ENCODE data around the gene CLIP3.

Gene CLIP3

GRCh38 chr19:35996777-35997176 is 35.9 kb downstream of the CLIP3 start:
- no peak for FAIRE-seq
- no peak for DNase-seq (ENCODE audit: insufficient read length)
- no peak for TF ChIP-seq POLR2A (IDR thresholded peaks at IDR 0.05; ENCODE audit: low read depth, low read length)
- TF ChIP-seq POLR2AphosphoS5 (IDR thresholded peaks at IDR 0.05; ENCODE audit: low read depth, low read length) = no peak
- no peak for TF ChIP-seq TAF1 (IDR thresholded peaks at IDR 0.05; ENCODE audit: borderline replicate concordance, low read depth, low read length)

DNA sequence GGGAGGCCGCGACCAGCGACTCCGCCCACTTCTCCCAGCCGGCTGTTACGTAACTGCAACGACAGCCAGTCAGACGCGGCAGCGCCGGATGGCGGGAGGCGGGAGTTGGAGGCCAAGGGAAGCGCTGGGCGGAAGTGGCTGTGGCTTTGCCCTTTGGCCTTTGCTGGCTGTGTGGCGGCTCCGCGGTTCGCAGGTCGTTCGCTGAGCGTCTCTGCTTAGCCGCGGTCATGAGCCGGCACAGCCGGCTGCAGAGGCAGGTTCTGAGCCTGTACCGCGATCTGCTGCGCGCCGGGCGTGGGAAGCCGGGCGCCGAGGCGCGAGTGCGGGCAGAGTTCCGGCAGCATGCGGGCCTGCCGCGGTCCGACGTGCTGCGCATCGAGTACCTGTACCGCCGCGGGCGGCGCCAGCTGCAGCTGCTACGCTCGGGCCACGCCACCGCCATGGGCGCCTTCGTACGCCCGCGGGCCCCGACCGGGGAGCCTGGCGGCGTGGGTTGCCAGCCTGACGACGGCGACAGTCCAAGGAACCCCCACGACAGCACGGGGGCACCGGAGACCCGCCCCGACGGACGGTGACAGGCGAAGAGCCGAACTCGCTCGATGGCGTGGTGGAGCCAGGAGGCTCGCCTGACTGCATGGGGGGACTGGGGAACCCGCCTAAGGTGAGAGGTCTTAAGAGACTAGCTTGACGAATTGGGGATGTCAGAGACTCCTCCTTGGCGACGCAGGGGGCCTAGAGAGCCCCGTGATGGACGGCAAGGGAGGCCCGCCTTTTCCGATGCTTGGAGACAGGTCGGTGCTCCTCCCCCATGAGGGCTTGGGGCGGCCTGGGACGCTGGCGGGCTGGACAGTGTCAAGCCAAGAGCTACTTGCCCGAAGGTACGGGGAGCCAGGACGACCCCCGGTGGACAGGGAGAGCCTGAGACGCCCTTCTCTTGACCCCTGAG is 37.4 kb downstream of the CLIP3 start, which contains the start of gene SDHAF1:
Gene SDHAF1 (plus strand): TSS at position 141 of the 946 bp plus-strand sequence. CDS start 87 bp downstream, at position 228.
- peak; percentile 100 for FAIRE-seq
- DNase-seq (ENCODE audit: insufficient read length) = peak; percentile 96
- TF ChIP-seq TAF1 (IDR thresholded peaks at IDR 0.05; ENCODE audit: borderline replicate concordance, low read depth, low read length) (peak; percentile 80; the same call in 1 of the 2 replicates), POLR2A (IDR thresholded peaks at IDR 0.05; ENCODE audit: low read depth, low read length) (peak; percentile 95), POLR2AphosphoS5 (IDR thresholded peaks at IDR 0.05; ENCODE audit: low read depth, low read length) (peak; percentile 82; the same call in 1 of the 2 replicates)

GRCh38 chr19:35993923-35994598 is 38.6 kb downstream of the CLIP3 start:
- FAIRE-seq = peak; percentile 56
- no peak for DNase-seq (ENCODE audit: insufficient read length)
- TF ChIP-seq POLR2AphosphoS5 (IDR thresholded peaks at IDR 0.05; ENCODE audit: low read depth, low read length) = no peak
- no peak for TF ChIP-seq POLR2A (IDR thresholded peaks at IDR 0.05; ENCODE audit: low read depth, low read length)
- TF ChIP-seq TAF1 (IDR thresholded peaks at IDR 0.05; ENCODE audit: borderline replicate concordance, low read depth, low read length) = no peak

GRCh38 chr19:35992907-35993765 is 39.5 kb downstream of the CLIP3 start:
- FAIRE-seq (peak; percentile 36), DNase-seq (ENCODE audit: insufficient read length) (no peak)
- no peak for TF ChIP-seq POLR2A (IDR thresholded peaks at IDR 0.05; ENCODE audit: low read depth, low read length)
- TF ChIP-seq TAF1 (IDR thresholded peaks at IDR 0.05; ENCODE audit: borderline replicate concordance, low read depth, low read length) = no peak
- TF ChIP-seq POLR2AphosphoS5 (IDR thresholded peaks at IDR 0.05; ENCODE audit: low read depth, low read length) = no peak

DNA sequence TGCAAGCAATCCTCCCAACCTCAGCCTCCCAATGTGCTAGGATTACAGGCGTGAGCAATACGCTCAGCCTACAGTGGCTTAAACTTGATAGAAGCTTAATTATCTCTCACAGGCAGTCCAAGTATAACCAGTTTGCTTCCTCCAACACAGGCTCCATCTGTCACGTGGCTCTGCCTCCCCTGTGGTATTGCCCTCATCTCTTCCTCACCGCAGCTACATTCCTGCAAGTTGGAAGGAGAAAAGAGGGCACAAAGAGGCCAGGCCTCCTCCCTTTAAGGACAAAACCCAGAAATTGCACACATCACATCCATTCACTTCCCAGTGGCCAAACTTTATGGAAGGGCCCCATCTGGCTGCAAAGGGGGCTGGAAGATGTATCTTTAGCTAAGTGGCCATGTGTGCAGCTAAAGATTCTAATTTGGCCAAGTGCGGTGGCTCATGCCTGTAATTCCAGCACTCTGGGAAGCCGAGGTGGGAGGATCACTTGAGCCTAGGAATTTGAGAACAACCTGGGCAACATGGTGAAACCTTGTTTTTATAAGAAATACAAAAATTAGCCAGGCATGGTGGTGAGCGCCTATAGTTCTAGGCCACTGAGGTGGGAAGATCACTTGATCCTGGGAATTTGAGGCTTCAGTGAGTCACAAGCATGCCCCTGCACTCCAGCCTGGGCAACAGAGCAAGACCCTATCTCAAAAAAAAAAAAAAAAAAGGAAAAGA is 40.8 kb downstream of the CLIP3 start:
- no peak for DNase-seq (ENCODE audit: insufficient read length)
- no peak for TF ChIP-seq TAF1 (IDR thresholded peaks at IDR 0.05; ENCODE audit: borderline replicate concordance, low read depth, low read length)
- no peak for TF ChIP-seq POLR2AphosphoS5 (IDR thresholded peaks at IDR 0.05; ENCODE audit: low read depth, low read length)
- TF ChIP-seq POLR2A (IDR thresholded peaks at IDR 0.05; ENCODE audit: low read depth, low read length) = no peak
- no peak for FAIRE-seq

DNA sequence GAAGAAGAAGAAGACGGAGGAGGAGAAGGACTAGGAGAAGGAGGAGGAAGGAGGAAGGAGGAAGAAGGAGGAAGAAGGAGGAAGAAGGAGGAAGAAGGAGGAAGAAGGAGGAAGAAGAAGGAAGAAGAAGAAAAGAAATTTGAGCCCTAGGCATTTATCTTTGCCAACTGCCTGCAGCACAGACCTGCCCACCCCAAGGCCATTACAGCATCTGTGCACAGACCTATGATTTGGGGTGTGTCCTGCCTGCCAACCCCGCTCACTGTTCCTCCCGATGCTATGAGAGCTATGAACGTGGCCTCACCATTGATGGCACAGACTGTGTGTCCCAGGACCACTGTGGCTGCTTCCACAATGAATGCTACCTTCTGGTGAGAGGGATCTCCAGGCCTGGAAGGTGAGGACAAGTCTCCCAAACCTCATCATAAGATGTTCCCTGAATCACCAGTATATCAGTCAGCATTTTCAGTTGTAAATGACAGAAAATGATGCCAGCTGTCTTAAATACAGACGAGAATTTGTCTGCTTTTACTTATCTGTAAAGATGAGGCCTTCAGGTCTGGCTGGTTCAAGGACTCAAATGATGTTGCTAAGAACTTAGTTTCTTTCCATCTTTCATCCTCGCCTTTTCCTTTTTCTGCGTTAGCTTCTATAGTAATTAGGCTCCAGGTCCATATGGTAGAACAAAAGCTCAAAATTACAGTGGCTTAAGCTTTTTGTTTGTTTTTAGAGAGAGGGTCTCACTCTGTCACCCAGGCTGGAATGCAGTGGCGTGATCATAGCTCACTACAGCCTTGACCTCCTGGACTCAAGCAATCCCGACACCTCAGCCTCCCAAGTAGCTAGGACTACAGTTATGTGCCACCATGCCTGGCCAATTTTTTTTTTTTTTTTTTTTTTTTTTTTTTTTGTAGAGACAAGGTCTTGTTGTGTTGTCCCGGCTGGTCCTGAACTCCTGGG is 41.6 kb downstream of the CLIP3 start:
- FAIRE-seq = no peak
- no peak for DNase-seq (ENCODE audit: insufficient read length)
- TF ChIP-seq POLR2A (IDR thresholded peaks at IDR 0.05; ENCODE audit: low read depth, low read length) (no peak), TAF1 (IDR thresholded peaks at IDR 0.05; ENCODE audit: borderline replicate concordance, low read depth, low read length) (no peak), POLR2AphosphoS5 (IDR thresholded peaks at IDR 0.05; ENCODE audit: low read depth, low read length) (no peak)

GRCh38 chr19:35990156-35990555 is 42.5 kb downstream of the CLIP3 start:
- TF ChIP-seq TAF1 (IDR thresholded peaks at IDR 0.05; ENCODE audit: borderline replicate concordance, low read depth, low read length) (no peak), POLR2AphosphoS5 (IDR thresholded peaks at IDR 0.05; ENCODE audit: low read depth, low read length) (no peak), POLR2A (IDR thresholded peaks at IDR 0.05; ENCODE audit: low read depth, low read length) (no peak)
- FAIRE-seq (no peak), DNase-seq (ENCODE audit: insufficient read length) (no peak)

DNA sequence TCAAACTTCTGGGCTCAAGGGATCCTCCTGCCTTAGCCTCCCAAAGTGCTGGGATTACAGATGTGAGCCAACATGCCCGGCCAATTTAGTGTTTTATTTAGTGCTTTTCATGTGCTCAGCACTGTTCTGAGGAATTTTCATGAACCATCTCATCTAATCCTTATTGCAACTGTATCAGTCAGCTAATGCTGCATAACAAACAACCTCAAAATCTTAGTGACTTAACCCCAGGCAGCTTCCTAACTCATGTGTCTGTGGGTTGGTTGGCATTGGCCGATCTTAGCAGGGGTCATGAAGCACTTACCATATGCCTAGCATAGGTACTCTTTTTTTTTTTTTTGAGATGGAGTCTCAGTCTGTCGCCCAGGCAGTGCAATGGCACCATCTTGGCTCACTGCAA is 43.8 kb downstream of the CLIP3 start:
- DNase-seq (ENCODE audit: insufficient read length) (no peak), FAIRE-seq (no peak)
- TF ChIP-seq TAF1 (IDR thresholded peaks at IDR 0.05; ENCODE audit: borderline replicate concordance, low read depth, low read length) = no peak
- TF ChIP-seq POLR2A (IDR thresholded peaks at IDR 0.05; ENCODE audit: low read depth, low read length) = no peak
- no peak for TF ChIP-seq POLR2AphosphoS5 (IDR thresholded peaks at IDR 0.05; ENCODE audit: low read depth, low read length)

DNA sequence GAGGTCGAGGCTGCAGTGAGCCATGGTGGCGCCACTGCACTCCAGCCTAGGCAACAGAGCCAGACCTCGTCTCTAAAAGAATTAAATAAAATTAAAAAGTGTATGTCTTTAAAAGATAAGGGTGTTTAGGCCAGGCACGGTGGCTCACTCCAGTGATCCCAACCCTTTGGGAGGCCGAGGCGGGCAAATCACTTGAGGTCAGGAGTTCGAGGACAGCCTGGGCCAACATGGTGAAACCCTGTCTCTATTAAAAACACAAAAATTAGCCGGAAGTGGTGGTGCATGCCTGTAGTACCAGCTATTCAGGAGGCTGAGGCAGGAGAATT is 45.1 kb downstream of the CLIP3 start:
- TF ChIP-seq POLR2A (IDR thresholded peaks at IDR 0.05; ENCODE audit: low read depth, low read length) (no peak), POLR2AphosphoS5 (IDR thresholded peaks at IDR 0.05; ENCODE audit: low read depth, low read length) (no peak), TAF1 (IDR thresholded peaks at IDR 0.05; ENCODE audit: borderline replicate concordance, low read depth, low read length) (no peak)
- DNase-seq (ENCODE audit: insufficient read length) (no peak), FAIRE-seq (no peak)

Data from GM12892 (cell line).